A549 (cell line): ENCODE data around the gene RUFY1. TPM values are rescaled to one million over a fixed set of nuclear protein-coding genes. Genes with fewer than 3 reads are reported as not detected.

Source experiments
- ATAC-seq, 2 experiments: fragments of 200-7000 bp in 1 of 2; fragments of >200 bp in 1 of 2; cut with Nextera tagmentation in 1 of 2; cut with Tn5 transposase in 1 of 2; 3 replicates each; pipeline versions ENCODE4 v1.8.0 to v1.9.1; 2018 to 2020; ENCODE audit warnings: mild to moderate bottlenecking in 1 of 2, moderate library complexity in 1 of 2
- CTCF ChIA-PET: fragments of 300-600 bp; sonication (Branson Sonifier 250); formaldehyde crosslinking; extraction: SDS; loops from one replicate; lab custom pipeline; 2021; ENCODE audit warnings: antibody characterized with exemption, inconsistent platforms; lab: Yijun Ruan, JAX
- POLR2A ChIA-PET: fragments of 350-600 bp; formaldehyde crosslinking; extraction: SDS; loops from one replicate; lab custom pipeline; 2021; ENCODE audit warnings: antibody characterized with exemption, inconsistent platforms; lab: Yijun Ruan, JAX
- DNase-seq, 2 experiments: peaks; one replicate each; pipeline versions ENCODE4 v3.0.0 to v3.0.0-alpha.2; 2011 to 2016; ENCODE audit warnings: low read depth in 1 of 2, low spot score in 1 of 2
- FAIRE-seq: peaks from 2 replicates; lab custom pipeline; 2011; peaks lifted over from hg19 to GRCh38; lab: Jason Lieb, UNC
- H3K27ac ChIP-seq, 2 experiments: fragments of >200 bp; sonication (Bioruptor Twin); formaldehyde crosslinking; 3 replicates each; pipeline ENCODE4 v1.5.1; 2016 to 2017
- H3K4me1 ChIP-seq: fragments of >200 bp; sonication (Bioruptor Twin); formaldehyde crosslinking; 3 replicates; pipeline ENCODE4 v1.6.1; 2016
- H3K4me2 ChIP-seq: fragments of >200 bp; sonication (Bioruptor Twin); formaldehyde crosslinking; 3 replicates; pipeline ENCODE4 v1.6.1; 2016
- H3K4me3 ChIP-seq: fragments of >200 bp; sonication (Bioruptor Twin); formaldehyde crosslinking; 3 replicates; pipeline ENCODE4 v1.5.1; 2016
- H3K9me3 ChIP-seq: fragments of >200 bp; sonication (Bioruptor Twin); formaldehyde crosslinking; 3 replicates; pipeline ENCODE4 v1.6.1; 2016
- CEBPB ChIP-seq, 2 experiments: fragments of >200 bp in 1 of 2; sonication (Bioruptor Twin) in 1 of 2; formaldehyde crosslinking in 1 of 2; IDR thresholded peaks; 2 replicates each; pipeline ENCODE4 v1.6.1; 2012 to 2016
- CTCF ChIP-seq: fragments of >200 bp; sonication (Bioruptor Twin); formaldehyde crosslinking; IDR thresholded peaks from 3 replicates; pipeline ENCODE4 v1.5.1; 2016
- FOSL2 ChIP-seq, 2 experiments: fragments of 450-650 bp in 1 of 2; fragments of >200 bp in 1 of 2; sonication (Bioruptor Twin) in 1 of 2; formaldehyde crosslinking; IDR thresholded peaks; 2 replicates each; pipeline versions ENCODE4 v1.5.0 to v1.6.1; 2016 to 2020; ENCODE audit warnings: mild to moderate bottlenecking in 1 of 2, moderate library complexity in 1 of 2
- HDAC2 ChIP-seq: fragments of 200-600 bp; sonication (generic); IDR thresholded peaks from 2 replicates; pipeline ENCODE4 v1.6.1; 2016
- HEYL ChIP-seq: fragments of 250-450 bp; sonication (Bioruptor Pico); IDR thresholded peaks from 2 replicates; pipeline ENCODE4 v1.8.0; 2021; ENCODE audit warnings: mild to moderate bottlenecking, moderate library complexity
- HOXA7 ChIP-seq: fragments of 250-450 bp; sonication (Bioruptor Pico); IDR thresholded peaks from 2 replicates; pipeline ENCODE4 v1.5.0; 2020; ENCODE audit warnings: mild to moderate bottlenecking, moderate library complexity
- HOXB5 ChIP-seq: fragments of 250-450 bp; sonication (Bioruptor Pico); IDR thresholded peaks from 2 replicates; pipeline ENCODE4 v1.5.0; 2020; ENCODE audit warnings: mild to moderate bottlenecking, moderate library complexity
- JUN ChIP-seq, 2 experiments: fragments of >200 bp; sonication (Bioruptor Twin); formaldehyde crosslinking; IDR thresholded peaks; 2 replicates in 1 of 2; 3 replicates in 1 of 2; pipeline ENCODE4 v1.6.1; 2016 to 2017
- KDM5A ChIP-seq: fragments of 200-600 bp; sonication (generic); IDR thresholded peaks from 2 replicates; pipeline ENCODE4 v1.6.1; 2016; ENCODE audit warnings: antibody characterized with exemption, mild to moderate bottlenecking
- NPAS2 ChIP-seq: fragments of 250-450 bp; sonication (Bioruptor Pico); IDR thresholded peaks from 2 replicates; pipeline ENCODE4 v1.8.0; 2022; ENCODE audit warnings: mild to moderate bottlenecking, moderate library complexity, borderline replicate concordance
- POLR2A ChIP-seq: IDR thresholded peaks from 2 replicates; pipeline ENCODE4 v1.6.1; 2012; ENCODE audit warnings: mild to moderate bottlenecking, low read length
- RAD21 ChIP-seq, 2 experiments: fragments of >200 bp in 1 of 2; sonication (Bioruptor Twin) in 1 of 2; formaldehyde crosslinking in 1 of 2; IDR thresholded peaks in 1 of 2; conservative IDR thresholded peaks in 1 of 2; 2 replicates in 1 of 2; 3 replicates in 1 of 2; pipeline ENCODE4 v1.6.1; 2012 to 2018; ENCODE audit warnings: inconsistent platforms in 1 of 2
- RARB ChIP-seq: fragments of 250-450 bp; sonication (Bioruptor Pico); IDR thresholded peaks from 2 replicates; pipeline ENCODE4 v1.8.0; 2021; ENCODE audit warnings: mild to moderate bottlenecking, moderate library complexity
- REST ChIP-seq: fragments of 200-600 bp; sonication (generic); IDR thresholded peaks from 2 replicates; pipeline ENCODE4 v1.6.1; 2016; ENCODE audit warnings: antibody characterized with exemption, mild to moderate bottlenecking, moderate library complexity
- RNF2 ChIP-seq: fragments of 200-600 bp; sonication (generic); IDR thresholded peaks from 2 replicates; pipeline ENCODE4 v1.6.1; 2016; ENCODE audit warnings: low read depth, mild to moderate bottlenecking, antibody characterized with exemption, moderate library complexity, borderline replicate concordance
- ZC3H11A ChIP-seq: fragments of 450-650 bp; IDR thresholded peaks from 2 replicates; pipeline ENCODE4 v1.6.1; 2014; ENCODE audit warnings: antibody characterized with exemption, mild to moderate bottlenecking
- WGBS: methylation state at CpG from one replicate; pipeline ENCODE4 v1.1.6; 2017; ENCODE audit errors: missing lambda C conversion rate; 5-methylcytosine and 5-hydroxymethylcytosine counted together
- polyA plus RNA-seq, 4 experiments: library from polyadenylated mRNA; depleted of rRNA in 3 of 4; stranded (reverse); fragments of >200 nt; fragmentation: RNase III in 1 of 4; extraction: RNeasy Plus Mini Kit Qiagen cat#74134 plus additional on column Dnase treatment in 1 of 4; gene quantifications; 2 replicates in 3 of 4; 3 replicates in 1 of 4; pipeline ENCODE4 v1.2.3, GENCODE V29; 2011 to 2017

Gene RUFY1
- polyA plus RNA-seq, 2 of the 4 experiments (the other 2 are of a cell fraction) = 33.7 to 39.5 TPM

DNA sequence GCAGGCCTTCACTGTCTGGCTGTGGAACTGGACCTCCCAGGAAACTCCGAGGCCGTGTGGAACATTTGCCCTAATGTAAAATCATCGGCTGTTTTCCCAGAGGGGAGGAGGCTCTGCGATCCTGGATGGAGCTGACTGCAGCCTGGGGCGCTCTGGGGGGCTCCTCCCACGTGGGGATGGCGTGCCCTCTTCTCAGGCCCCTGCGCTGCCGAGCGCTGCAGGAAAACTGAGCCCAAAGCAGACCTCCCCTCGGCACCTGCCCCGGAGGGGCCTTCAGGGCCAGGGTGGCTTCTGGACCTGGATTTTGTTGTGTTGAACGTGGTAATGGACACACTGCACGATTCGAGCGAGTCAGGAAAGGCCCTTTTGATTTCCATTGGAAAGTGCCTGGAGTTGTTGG lies 49.2 kb downstream of the RUFY1 start:
- DNase-seq = no peak
- no peak for FAIRE-seq
- no peaks in the 10 kb centered on the region for H3K9me3 ChIP-seq
- H3K4me1 ChIP-seq = no peaks in the 10 kb centered on the region
- no peak for TF ChIP-seq NPAS2 (CRISPR knock-in tag)
- no peak for TF ChIP-seq RNF2
- TF ChIP-seq POLR2A = no peak
- no peak for TF ChIP-seq RARB (CRISPR knock-in tag)
- TF ChIP-seq ZC3H11A = no peak
- no peak for TF ChIP-seq RAD21 (conservative IDR thresholded peaks at IDR 0.05 in 1 of 2, IDR thresholded peaks at IDR 0.05 in 1 of 2)
- TF ChIP-seq HEYL (CRISPR knock-in tag) = no peak
- no peak for TF ChIP-seq JUN (IDR thresholded peaks at IDR 0.05)
- no peak for TF ChIP-seq HDAC2
- no peak for TF ChIP-seq KDM5A
- no peak for TF ChIP-seq CEBPB (IDR thresholded peaks at IDR 0.05)
- no peak for TF ChIP-seq REST
- no peak for TF ChIP-seq FOSL2 (IDR thresholded peaks at IDR 0.05)
- no peak for TF ChIP-seq FOSL2 (CRISPR knock-in tag; IDR thresholded peaks at IDR 0.05)
- TF ChIP-seq, all 56 proteins: peak for 0
- ChIA-PET CTCF (interaction anchor here (0.5 to 1.3 kb wide), 2 partner anchors 24 to 27 kb away, joined by 3 to 4 read pairs; partner anchors contain the start of gene HNRNPH1), POLR2A (interaction anchor here (1.3 kb wide), 1 partner anchor 24 kb away, joined by 4 read pairs; the partner anchor contains the start of gene HNRNPH1)
- no peak for ATAC-seq
- H3K27ac ChIP-seq = no peak overlapping the region
- WGBS = 91% methylated on average over 11 of the region's 16 CpGs
- no peak overlapping the region for H3K4me3 ChIP-seq
- H3K4me2 ChIP-seq = no peak overlapping the region

DNA sequence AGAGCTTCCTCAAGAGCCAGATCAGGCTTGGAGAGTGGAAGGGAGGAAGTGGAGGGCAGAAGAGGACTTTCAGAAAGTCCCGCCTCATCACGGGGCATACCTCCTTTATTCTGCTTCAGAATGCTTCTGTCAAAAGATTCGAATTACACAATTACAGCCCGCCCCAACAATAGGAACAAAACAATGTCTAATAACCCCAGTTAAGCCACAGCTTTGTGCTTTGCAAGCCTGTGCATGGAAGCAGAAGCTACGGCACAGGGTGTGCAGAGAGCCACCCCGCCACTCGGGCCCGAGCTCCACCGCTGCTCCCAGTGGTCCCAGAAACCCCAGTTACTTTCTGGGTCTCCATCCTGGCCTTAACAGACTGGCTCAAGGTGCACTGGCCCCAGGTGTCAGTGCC lies 49.6 kb downstream of the RUFY1 start:
- ChIA-PET POLR2A (interaction anchor here (0.6 to 1.3 kb wide), 2 partner anchors 23 to 553 kb away, joined by 3 to 4 read pairs; partner anchors contain the start of gene HNRNPH1), CTCF (interaction anchor here (1.1 to 1.3 kb wide), 2 partner anchors 9 to 24 kb away, joined by 3 read pairs; partner anchors contain the start of gene HNRNPH1)
- DNase-seq (no peak), FAIRE-seq (no peak), ATAC-seq (no peak)
- H3K27ac ChIP-seq = no peak overlapping the region
- H3K9me3 ChIP-seq = no peaks in the 10 kb centered on the region
- H3K4me3 ChIP-seq = no peak overlapping the region
- H3K4me1 ChIP-seq = no peaks in the 10 kb centered on the region
- H3K4me2 ChIP-seq = no peak overlapping the region
- 94% methylated on average over 9 of the region's 9 CpGs for WGBS
- TF ChIP-seq HOXB5 (CRISPR knock-in tag) (no peak), NPAS2 (CRISPR knock-in tag) (no peak), HOXA7 (CRISPR knock-in tag) (no peak), CTCF (no peak)
